SH-SY5Y (cell line): ENCODE results near the gene KIF18B.

Source experiments
- GATA2 ChIP-seq: IDR thresholded peaks from 2 replicates; pipeline ENCODE4 v1.6.1; 2011; ENCODE audit warnings: mild to moderate bottlenecking, low read depth, low read length
- GATA3 ChIP-seq: IDR thresholded peaks from 2 replicates; pipeline ENCODE4 v1.6.1; 2011; ENCODE audit warnings: low read depth, mild to moderate bottlenecking, low read length, moderate library complexity

Gene KIF18B

DNA sequence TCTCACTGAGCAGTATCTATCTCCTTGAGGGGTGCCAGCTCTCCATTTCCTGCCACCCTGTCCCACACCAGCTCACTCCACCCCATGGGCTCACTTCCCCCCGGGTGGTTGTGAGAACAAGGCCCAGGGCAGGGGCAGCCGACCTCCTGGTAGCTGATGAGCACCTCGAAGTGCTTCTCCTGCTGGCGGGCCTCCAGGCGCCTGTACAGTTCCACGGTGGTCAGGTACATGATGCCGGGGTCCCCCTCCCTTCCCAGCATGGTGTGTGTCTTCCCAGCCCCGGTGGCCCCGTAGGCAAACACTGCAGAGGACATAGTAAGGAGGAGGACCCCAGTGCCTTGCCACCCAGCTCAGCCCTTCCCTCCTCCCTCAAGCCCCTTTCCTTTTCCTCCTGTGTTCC, 12.5 kb downstream of the KIF18B start:
- TF ChIP-seq GATA2 = no peak
- TF ChIP-seq GATA3 = no peak

DNA sequence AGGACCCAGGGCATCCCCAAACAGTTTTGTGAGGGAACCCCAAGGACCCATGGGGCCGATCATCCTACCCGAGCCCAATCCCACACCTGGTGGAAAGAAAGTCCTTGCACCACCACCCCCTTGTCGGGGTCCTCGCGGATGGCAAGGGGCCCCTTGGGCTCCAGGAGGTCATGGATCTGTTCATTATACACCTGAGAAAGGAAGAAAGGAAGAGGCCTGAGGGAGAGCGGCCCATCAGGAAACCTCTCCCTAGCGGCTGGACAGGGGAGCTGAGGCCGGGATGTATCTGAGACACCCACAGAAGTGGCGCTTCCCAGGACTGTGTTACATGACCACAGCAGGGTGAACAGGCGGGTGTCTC, 12.8 kb downstream of the KIF18B start:
- TF ChIP-seq GATA2 = no peak
- TF ChIP-seq GATA3 = no peak

- no peak for TF ChIP-seq GATA3
- TF ChIP-seq GATA2 = no peak
Measured at GRCh38 chr17:44933824-44934744, 13.5 kb downstream of the KIF18B start.

DNA sequence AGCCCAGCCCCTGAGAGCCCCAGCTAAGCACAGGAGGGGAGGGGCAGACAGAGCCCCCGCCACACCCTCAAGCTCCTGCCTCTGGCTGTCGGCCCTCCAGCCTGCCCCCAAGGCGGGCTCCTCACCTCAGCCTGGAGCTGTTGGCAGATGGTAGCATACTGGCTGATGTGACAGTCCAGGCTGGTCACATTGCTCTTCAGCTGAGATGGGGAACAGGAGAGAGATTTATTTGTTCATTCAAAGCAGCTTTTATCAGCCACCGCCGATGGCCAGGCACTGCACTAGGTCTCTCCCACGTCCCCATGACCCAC, 14.8 kb downstream of the KIF18B start:
- TF ChIP-seq GATA3 (no peak), GATA2 (no peak)

- TF ChIP-seq GATA3 (no peak), GATA2 (no peak)
Measured at GRCh38 chr17:44932096-44932786, 15.3 kb downstream of the KIF18B start.

GRCh38 chr17:44931376-44931775, 16.2 kb downstream of the KIF18B start:
- TF ChIP-seq GATA2 (no peak), GATA3 (no peak)

- no peak for TF ChIP-seq GATA3
- TF ChIP-seq GATA2 = no peak
Measured at GRCh38 chr17:44930667-44931066, 16.9 kb downstream of the KIF18B start.

DNA sequence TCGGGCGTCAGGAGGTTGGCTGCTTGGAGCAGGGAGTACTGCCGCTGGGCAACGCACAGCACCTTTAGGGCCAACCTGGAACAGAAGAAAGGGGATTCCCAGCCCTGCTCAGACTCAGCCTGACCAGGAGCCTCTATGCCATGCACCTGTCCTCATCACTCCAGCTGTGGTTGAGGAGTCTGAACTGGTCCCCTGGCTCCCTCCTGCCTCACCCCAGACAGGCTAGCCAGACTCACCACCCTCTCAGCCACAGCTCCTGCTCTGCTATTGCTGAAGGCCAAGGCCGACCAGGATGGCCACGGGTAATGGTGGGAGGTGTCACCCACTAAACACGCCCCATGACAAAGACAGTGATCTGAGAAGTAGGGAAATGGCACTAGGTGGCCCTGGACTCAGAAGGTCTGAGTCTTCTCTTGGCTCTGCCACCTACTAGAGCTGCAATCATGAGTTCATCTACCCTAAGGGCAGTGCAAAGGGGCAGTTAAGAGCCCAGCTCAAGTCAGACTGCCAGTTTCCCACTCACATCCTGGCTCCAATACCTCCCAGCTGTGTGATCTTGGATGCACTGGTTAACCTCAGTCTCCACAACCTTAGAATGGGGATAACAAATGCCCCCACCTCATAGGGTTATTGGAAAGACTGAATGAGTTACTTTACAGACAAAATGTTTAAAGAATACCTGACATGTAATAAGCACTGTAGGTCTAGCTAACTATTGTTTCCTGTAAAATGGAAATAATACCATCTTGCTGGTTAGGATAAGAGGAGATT, 18.4 kb downstream of the KIF18B start:
- TF ChIP-seq GATA2 (no peak), GATA3 (no peak)

DNA sequence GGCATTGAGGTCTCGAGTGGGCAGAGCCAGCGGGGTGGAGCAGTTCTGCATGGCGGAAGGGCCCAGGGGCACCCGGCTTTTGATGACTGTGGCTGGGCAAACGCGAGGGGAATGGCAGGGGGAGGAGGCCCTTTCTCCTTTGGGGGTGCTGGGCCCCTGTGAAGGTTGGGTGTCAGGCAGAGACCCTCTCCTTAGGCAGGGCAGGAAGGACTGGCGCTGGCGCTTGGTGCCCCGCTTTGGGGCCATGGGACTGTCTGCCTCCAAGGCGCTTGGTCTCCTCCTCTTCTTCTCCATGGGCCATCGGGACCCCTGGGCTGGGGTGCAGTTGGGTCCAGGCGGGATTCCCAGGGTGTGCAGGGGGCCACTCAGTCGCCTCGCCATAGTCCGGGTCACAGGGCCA, 19.4 kb downstream of the KIF18B start:
- TF ChIP-seq GATA2 (no peak), GATA3 (no peak)

- TF ChIP-seq GATA2 (no peak), GATA3 (no peak)
Measured at GRCh38 chr17:44927696-44928095, 19.9 kb downstream of the KIF18B start.

GRCh38 chr17:44926821-44927525, 20.6 kb downstream of the KIF18B start:
- TF ChIP-seq GATA2 (no peak), GATA3 (no peak)

GRCh38 chr17:44925731-44926697, 21.6 kb downstream of the KIF18B start:
- TF ChIP-seq GATA2 = no peak
- TF ChIP-seq GATA3 = no peak

DNA sequence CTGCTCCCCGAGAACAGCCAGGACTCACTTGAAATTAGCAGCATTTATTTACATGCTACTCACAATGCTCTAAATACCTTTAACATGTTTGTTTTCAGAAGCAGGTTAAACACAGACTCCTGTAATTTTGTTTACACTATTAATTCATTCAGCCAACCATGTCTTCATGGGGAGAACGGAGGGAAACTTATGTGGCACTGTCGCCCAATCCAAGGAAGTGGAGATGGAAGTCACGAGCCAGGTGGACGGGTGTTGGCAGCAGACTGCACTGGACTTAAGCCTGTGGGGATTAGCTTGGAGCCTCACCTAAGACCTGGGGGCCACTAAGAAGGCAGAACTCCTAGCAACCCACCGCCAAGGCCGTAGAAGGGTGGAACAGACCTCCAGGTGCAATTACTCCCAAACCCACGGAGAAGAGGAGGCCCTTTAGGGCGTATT, 23.4 kb downstream of the KIF18B start:
- TF ChIP-seq GATA2 = no peak
- no peak for TF ChIP-seq GATA3
